Esophagus squamous epithelium (tissue), 4 donors: ENCODE data around the gene SYT5.

ENCODE experiments used
- CTCF ChIP-seq, 6 experiments: fragments of 450-650 bp in 4 of 6; fragments of 200-600 bp in 2 of 6; sonication (generic) in 2 of 6; IDR thresholded peaks; one replicate each; pipeline ENCODE4 v1.5.1; 2016 to 2019; ENCODE audit warnings: antibody characterized with exemption in 6 of 6, mild to moderate bottlenecking in 4 of 6, moderate library complexity in 4 of 6
- POLR2A ChIP-seq, 4 donors: fragments of 450-650 bp; IDR thresholded peaks; one replicate each; pipeline ENCODE4 v1.6.1; 2017; ENCODE audit warnings: antibody characterized with exemption in 4 of 4, mild to moderate bottlenecking in 4 of 4, moderate library complexity in 3 of 4

GRCh38 chr19:55176076-55176475 lies 4.0 kb downstream of the SYT5 start:
- TF ChIP-seq POLR2A (IDR thresholded peaks at IDR 0.05) (no peak), CTCF (IDR thresholded peaks at IDR 0.05) (no peak)
